ENCODE data around the gene NSUN2.

NSUN2 gene

GRCh38 chr5:6603643-6604042 lies 29.2 kb downstream of the NSUN2 start:
- no peak for DNase-seq (ENCODE audit: low read depth, low spot score)
- no peak overlapping the region for H3K4me3 ChIP-seq (ENCODE audit: low read depth, low read length)
- TF ChIP-seq, protein P1, sequence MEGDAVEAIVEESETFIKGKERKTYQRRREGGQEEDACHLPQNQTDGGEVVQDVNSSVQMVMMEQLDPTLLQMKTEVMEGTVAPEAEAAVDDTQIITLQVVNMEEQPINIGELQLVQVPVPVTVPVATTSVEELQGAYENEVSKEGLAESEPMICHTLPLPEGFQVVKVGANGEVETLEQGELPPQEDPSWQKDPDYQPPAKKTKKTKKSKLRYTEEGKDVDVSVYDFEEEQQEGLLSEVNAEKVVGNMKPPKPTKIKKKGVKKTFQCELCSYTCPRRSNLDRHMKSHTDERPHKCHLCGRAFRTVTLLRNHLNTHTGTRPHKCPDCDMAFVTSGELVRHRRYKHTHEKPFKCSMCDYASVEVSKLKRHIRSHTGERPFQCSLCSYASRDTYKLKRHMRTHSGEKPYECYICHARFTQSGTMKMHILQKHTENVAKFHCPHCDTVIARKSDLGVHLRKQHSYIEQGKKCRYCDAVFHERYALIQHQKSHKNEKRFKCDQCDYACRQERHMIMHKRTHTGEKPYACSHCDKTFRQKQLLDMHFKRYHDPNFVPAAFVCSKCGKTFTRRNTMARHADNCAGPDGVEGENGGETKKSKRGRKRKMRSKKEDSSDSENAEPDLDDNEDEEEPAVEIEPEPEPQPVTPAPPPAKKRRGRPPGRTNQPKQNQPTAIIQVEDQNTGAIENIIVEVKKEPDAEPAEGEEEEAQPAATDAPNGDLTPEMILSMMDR (IDR thresholded peaks at IDR 0.05; ENCODE audit: low read depth, low read length), result no peak
- in situ Hi-C loops (cut with HindIII; ENCODE audit: low sequenced_read_pairs), result loop anchor here (25.0 kb wide), 1 partner anchor 134 kb away; no protein-coding TSS in a partner anchor

GRCh38 chr5:6602441-6602840 lies 30.4 kb downstream of the NSUN2 start:
- TF ChIP-seq, protein P1 (IDR thresholded peaks at IDR 0.05; ENCODE audit: low read depth, low read length), result no peak
- H3K4me3 ChIP-seq (ENCODE audit: low read depth, low read length), result no peak overlapping the region
- in situ Hi-C loops (cut with HindIII; ENCODE audit: low sequenced_read_pairs), result loop anchor here (25.0 kb wide), 1 partner anchor 135 kb away; no protein-coding TSS in a partner anchor
- no peak for DNase-seq (ENCODE audit: low read depth, low spot score)

DNA sequence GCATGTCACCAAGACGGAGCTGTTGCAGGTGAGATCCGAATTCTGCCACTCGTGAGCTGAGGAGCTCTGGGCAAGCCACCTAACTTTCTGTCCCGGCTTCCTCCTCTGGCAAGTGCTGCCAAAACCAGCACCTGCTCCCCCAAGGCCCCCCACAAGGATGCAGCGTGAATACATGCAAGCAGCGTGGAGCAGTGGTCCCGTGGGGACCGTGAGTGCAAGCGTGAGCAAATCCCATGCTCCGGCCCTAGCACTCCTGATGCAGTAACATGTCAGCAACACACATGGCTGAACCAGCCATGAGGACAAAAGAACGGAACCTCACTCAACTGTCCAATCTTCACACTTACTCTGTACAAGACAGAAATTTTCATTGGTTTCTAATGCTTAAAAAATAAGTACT lies 31.0 kb downstream of the NSUN2 start:
- in situ Hi-C loops (cut with HindIII; ENCODE audit: low sequenced_read_pairs), result loop anchor here (25.0 kb wide), 1 partner anchor 135 kb away; no protein-coding TSS in a partner anchor

GRCh38 chr5:6601271-6601670 lies 31.6 kb downstream of the NSUN2 start:
- TF ChIP-seq, protein P1 (IDR thresholded peaks at IDR 0.05; ENCODE audit: low read depth, low read length), result no peak
- in situ Hi-C loops (cut with HindIII; ENCODE audit: low sequenced_read_pairs), result loop anchor here (25.0 kb wide), 1 partner anchor 136 kb away; no protein-coding TSS in a partner anchor
- H3K4me3 ChIP-seq (ENCODE audit: low read depth, low read length), result no peak overlapping the region
- DNase-seq (ENCODE audit: low read depth, low spot score), result no peak

More for the DNA sequence above, 31.0 kb downstream of the NSUN2 start:
- H3K4me3 ChIP-seq (ENCODE audit: low read depth, low read length), result no peak overlapping the region
- no peak for DNase-seq (ENCODE audit: low read depth, low spot score)
- TF ChIP-seq, protein P1 (IDR thresholded peaks at IDR 0.05; ENCODE audit: low read depth, low read length), result no peak

GRCh38 chr5:6599739-6600138 lies 33.1 kb downstream of the NSUN2 start:
- no peak for DNase-seq (ENCODE audit: low read depth, low spot score)
- TF ChIP-seq, protein P1 (IDR thresholded peaks at IDR 0.05; ENCODE audit: low read depth, low read length), result no peak
- H3K4me3 ChIP-seq (ENCODE audit: low read depth, low read length), result no peak overlapping the region
- in situ Hi-C loops (cut with HindIII; ENCODE audit: low sequenced_read_pairs), result loop anchor here (25.0 kb wide), 1 partner anchor 138 kb away; no protein-coding TSS in a partner anchor

GRCh38 chr5:6598351-6598900 lies 34.4 kb downstream of the NSUN2 start:
- in situ Hi-C loops (cut with HindIII; ENCODE audit: low sequenced_read_pairs), result no loop called here
- no peak overlapping the region for H3K4me3 ChIP-seq (ENCODE audit: low read depth, low read length)
- TF ChIP-seq, protein P1 (IDR thresholded peaks at IDR 0.05; ENCODE audit: low read depth, low read length), result no peak
- no peak for DNase-seq (ENCODE audit: low read depth, low spot score)
